SK-N-SH (cell line): Measurements from ENCODE around the gene SMIM36. TPM values are rescaled to one million over a fixed set of nuclear protein-coding genes. Genes with fewer than 3 reads are reported as not detected.
A peak's percentile ranks its signal among the peaks of the same experiment; 100 is the strongest.
"Not testable (repeated sequence)": the region's sequence is repeated elsewhere in the genome, so short reads cannot be mapped to it uniquely, and the experiment has no call there.

Experiments
- CTCF ChIA-PET: fragments of 300-600, 350-600 bp; formaldehyde crosslinking; extraction: SDS; loops from one replicate; lab custom pipeline; 2021; lab: Yijun Ruan, JAX
- POLR2A ChIA-PET: fragments of 350-600 bp; sonication (Branson Sonifier 250); formaldehyde crosslinking; extraction: SDS; loops from one replicate; lab custom pipeline; 2020; ENCODE audit warnings: antibody characterized with exemption, inconsistent platforms; lab: Yijun Ruan, JAX
- DNase-seq: peaks from one replicate; pipeline ENCODE4 v3.0.0; 2012
- H2AFZ ChIP-seq: fragments of 200-600 bp; sonication (generic); 2 replicates; pipeline ENCODE4 v1.8.1; 2016; ENCODE audit warnings: antibody characterized with exemption, mild to moderate bottlenecking, low read depth
- H3F3A ChIP-seq: fragments of 200-600 bp; sonication (generic); replicated peaks from 2 replicates; pipeline ENCODE3; 2016; ENCODE audit warnings: antibody characterized with exemption, mild to moderate bottlenecking; ENCODE audit not compliant: insufficient read depth
- H3K27ac ChIP-seq, 2 experiments: fragments of 200-500 bp in 1 of 2; fragments of 200-600 bp in 1 of 2; sonication (Bioruptor generic) in 1 of 2; sonication (generic), shearing (Covaris generic) in 1 of 2; 2 replicates each; pipeline versions ENCODE4 v1.5.1 to v1.6.1; 2014 to 2016; ENCODE audit warnings: low read depth in 2 of 2, inconsistent platforms in 1 of 2, low read length in 1 of 2, mild to moderate bottlenecking in 1 of 2, mixed read lengths in 1 of 2
- H3K27me3 ChIP-seq: fragments of 200-600 bp; sonication (generic), shearing (Covaris generic); 2 replicates; pipeline ENCODE4 v1.6.1; 2016; ENCODE audit warnings: mixed run types; ENCODE audit not compliant: insufficient read depth
- H3K36me3 ChIP-seq, 2 experiments: fragments of 200-500 bp in 1 of 2; fragments of 200-600 bp in 1 of 2; sonication (Bioruptor generic) in 1 of 2; sonication (generic) in 1 of 2; replicated peaks in 1 of 2; 2 replicates each; pipeline versions ENCODE3 to v1.5.1; 2014 to 2016; ENCODE audit warnings: low read length in 1 of 2, mild to moderate bottlenecking in 1 of 2; ENCODE audit not compliant: insufficient read depth in 2 of 2, control insufficient read depth in 1 of 2
- H3K4me1 ChIP-seq, 2 experiments: fragments of 200-500 bp in 1 of 2; fragments of 200-600 bp in 1 of 2; sonication (Bioruptor generic) in 1 of 2; sonication (generic), shearing (Covaris generic) in 1 of 2; 2 replicates each; pipeline versions ENCODE4 v1.5.1 to v1.6.1; 2014 to 2016; ENCODE audit warnings: low read depth in 1 of 2, low read length in 1 of 2, mixed run types in 1 of 2; ENCODE audit not compliant: insufficient read depth in 2 of 2, control insufficient read depth in 1 of 2
- H3K4me2 ChIP-seq: fragments of 200-600 bp; sonication (generic), shearing (Covaris generic); 2 replicates; pipeline ENCODE4 v1.6.1; 2017; ENCODE audit warnings: mixed run types
- H3K4me3 ChIP-seq, 2 experiments: fragments of 200-500 bp in 1 of 2; fragments of 200-600 bp in 1 of 2; sonication (Bioruptor generic) in 1 of 2; sonication (generic), shearing (Covaris generic) in 1 of 2; 2 replicates each; pipeline versions ENCODE4 v1.5.1 to v1.8.1; 2014 to 2016; ENCODE audit warnings: low read depth in 2 of 2, inconsistent platforms in 1 of 2, low read length in 1 of 2, mild to moderate bottlenecking in 1 of 2, mixed read lengths in 1 of 2, moderate library complexity in 1 of 2
- H3K79me2 ChIP-seq: fragments of 200-600 bp; sonication (generic); 2 replicates; pipeline ENCODE4 v1.8.1; 2017; ENCODE audit warnings: mild to moderate bottlenecking; ENCODE audit not compliant: insufficient read depth
- H3K9ac ChIP-seq: fragments of 200-600 bp; sonication (generic); 2 replicates; pipeline ENCODE4 v1.6.1; 2017; ENCODE audit warnings: mixed run types
- H3K9me2 ChIP-seq: fragments of 200-600 bp; sonication (generic); 2 replicates; pipeline ENCODE4 v1.6.1; 2017; ENCODE audit warnings: mixed run types
- H3K9me3 ChIP-seq: fragments of 200-600 bp; sonication (generic); 2 replicates; pipeline ENCODE4 v1.6.1; 2017; ENCODE audit warnings: mixed run types, mild to moderate bottlenecking, moderate library complexity
- H4K20me1 ChIP-seq: fragments of 200-600 bp; sonication (generic); 2 replicates; pipeline ENCODE4 v1.6.1; 2017; ENCODE audit warnings: mild to moderate bottlenecking, mixed run types; ENCODE audit not compliant: insufficient read depth
- CHD2 ChIP-seq: fragments of 150-350 bp; IDR thresholded peaks from 2 replicates; pipeline ENCODE4 v1.6.1; 2018; ENCODE audit warnings: low read length; ENCODE audit not compliant: partially characterized antibody
- EZH2phosphoT487 ChIP-seq: fragments of 200-600 bp; sonication (generic); IDR thresholded peaks from 2 replicates; pipeline ENCODE4 v1.6.1; 2017; ENCODE audit warnings: low read depth, mixed run types, mild to moderate bottlenecking, antibody characterized with exemption, moderate library complexity, borderline replicate concordance
- FOXJ3 ChIP-seq: sonication (generic); formaldehyde crosslinking; IDR thresholded peaks from 2 replicates; pipeline ENCODE4 v1.5.1; 2020; ENCODE audit warnings: mild to moderate bottlenecking, missing genetic modification reagents
- FOXM1 ChIP-seq: IDR thresholded peaks from 2 replicates; pipeline ENCODE4 v1.4.0; 2012; ENCODE audit warnings: low read depth, mild to moderate bottlenecking
- NFIC ChIP-seq: IDR thresholded peaks from 2 replicates; pipeline ENCODE4 v1.4.0; 2012; ENCODE audit warnings: borderline replicate concordance
- POLR2AphosphoS5 ChIP-seq: IDR thresholded peaks from 2 replicates; pipeline ENCODE4 v1.6.1; 2012; ENCODE audit warnings: low read depth, low read length
- RCOR1 ChIP-seq: fragments of 150-350 bp; IDR thresholded peaks from 2 replicates; pipeline ENCODE4 v1.6.1; 2017; ENCODE audit warnings: antibody characterized with exemption, low read length
- SIN3A ChIP-seq: IDR thresholded peaks from 2 replicates; pipeline ENCODE4 v1.6.1; 2012; ENCODE audit warnings: low read depth, mild to moderate bottlenecking, low read length, moderate library complexity, borderline replicate concordance
- SMC3 ChIP-seq: IDR thresholded peaks from 2 replicates; pipeline ENCODE4 v1.6.1; 2012; ENCODE audit warnings: low read depth, low read length, improper control_type of control experiment
- TCF12 ChIP-seq: IDR thresholded peaks from 2 replicates; pipeline ENCODE4 v1.4.0; 2012
- YY1 ChIP-seq: IDR thresholded peaks from 2 replicates; pipeline ENCODE4 v1.4.0; 2012; ENCODE audit warnings: low read depth, mild to moderate bottlenecking
- WGBS: methylation state at CpG from one replicate; pipeline ENCODE4 v1.1.6; 2017; ENCODE audit warnings: low lambda C conversion rate; 5-methylcytosine and 5-hydroxymethylcytosine counted together
- polyA plus RNA-seq, 3 experiments: library from polyadenylated mRNA; depleted of rRNA; stranded (reverse); fragments of >200 nt; gene quantifications; 2 replicates each; pipeline ENCODE4 v1.2.3, GENCODE V29; 2012
- TF ChIP-seq, protein P1 (sequence below): fragments of 150-350 bp; IDR thresholded peaks from 2 replicates; pipeline ENCODE4 v1.6.1; 2017; ENCODE audit warnings: antibody characterized with exemption, low read length, low read depth, borderline replicate concordance
- TF ChIP-seq, protein P2 (sequence below): IDR thresholded peaks from 2 replicates; pipeline ENCODE4 v1.4.0; 2012; ENCODE audit warnings: low read depth
- TF ChIP-seq, protein P3 (sequence below): fragments of 150-350 bp; IDR thresholded peaks from 2 replicates; pipeline ENCODE4 v1.6.1; 2016; ENCODE audit warnings: mild to moderate bottlenecking, low read depth, low read length
- TF ChIP-seq, protein P4 (sequence below): IDR thresholded peaks from 2 replicates; pipeline ENCODE4; 2012

SMIM36 gene
- polyA plus RNA-seq, 1 of the 3 experiments (the other 2 are of a cell fraction), result not detected

DNA sequence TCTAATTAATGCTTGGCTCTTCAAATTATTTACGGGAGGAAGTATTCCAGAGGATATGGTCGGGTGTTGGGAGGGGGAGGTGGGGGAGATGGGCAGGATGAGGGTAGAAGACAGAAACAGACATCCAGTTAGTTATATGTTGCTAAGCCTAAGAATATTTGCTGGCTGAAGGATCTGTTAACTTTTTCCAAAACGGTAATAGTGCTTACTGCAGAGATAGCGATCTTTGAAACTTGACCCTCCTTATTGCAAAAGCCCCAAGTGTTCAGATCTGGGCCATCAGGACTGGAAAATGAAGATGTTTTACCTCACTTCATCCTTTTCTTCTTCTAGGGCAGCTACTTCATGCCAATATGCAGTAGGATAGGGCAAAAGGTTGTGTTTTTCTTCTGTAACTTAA lies 62.6 kb downstream of the SMIM36 start (continued):
- TF ChIP-seq SMC3 (no peak), TCF12 (peak; percentile 86), CHD2 (no peak), FOXM1 (no peak), EZH2phosphoT487 (no peak), NFIC (peak; percentile 56), FOXJ3 (CRISPR knock-in tag) (no peak), YY1 (0 out of 2 replicates have a peak, but pooled peaks have one; percentile 16), POLR2AphosphoS5 (peak; percentile 17; the same call in 1 of the 2 replicates)
- TF ChIP-seq, protein P1, sequence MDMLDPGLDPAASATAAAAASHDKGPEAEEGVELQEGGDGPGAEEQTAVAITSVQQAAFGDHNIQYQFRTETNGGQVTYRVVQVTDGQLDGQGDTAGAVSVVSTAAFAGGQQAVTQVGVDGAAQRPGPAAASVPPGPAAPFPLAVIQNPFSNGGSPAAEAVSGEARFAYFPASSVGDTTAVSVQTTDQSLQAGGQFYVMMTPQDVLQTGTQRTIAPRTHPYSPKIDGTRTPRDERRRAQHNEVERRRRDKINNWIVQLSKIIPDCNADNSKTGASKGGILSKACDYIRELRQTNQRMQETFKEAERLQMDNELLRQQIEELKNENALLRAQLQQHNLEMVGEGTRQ, result no peak
- TF ChIP-seq, protein P2, sequence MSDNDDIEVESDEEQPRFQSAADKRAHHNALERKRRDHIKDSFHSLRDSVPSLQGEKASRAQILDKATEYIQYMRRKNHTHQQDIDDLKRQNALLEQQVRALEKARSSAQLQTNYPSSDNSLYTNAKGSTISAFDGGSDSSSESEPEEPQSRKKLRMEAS, result 0 out of 2 replicates have a peak, but pooled peaks have one; percentile 25
- TF ChIP-seq, protein P3, sequence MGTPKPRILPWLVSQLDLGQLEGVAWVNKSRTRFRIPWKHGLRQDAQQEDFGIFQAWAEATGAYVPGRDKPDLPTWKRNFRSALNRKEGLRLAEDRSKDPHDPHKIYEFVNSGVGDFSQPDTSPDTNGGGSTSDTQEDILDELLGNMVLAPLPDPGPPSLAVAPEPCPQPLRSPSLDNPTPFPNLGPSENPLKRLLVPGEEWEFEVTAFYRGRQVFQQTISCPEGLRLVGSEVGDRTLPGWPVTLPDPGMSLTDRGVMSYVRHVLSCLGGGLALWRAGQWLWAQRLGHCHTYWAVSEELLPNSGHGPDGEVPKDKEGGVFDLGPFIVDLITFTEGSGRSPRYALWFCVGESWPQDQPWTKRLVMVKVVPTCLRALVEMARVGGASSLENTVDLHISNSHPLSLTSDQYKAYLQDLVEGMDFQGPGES, result no peak
- TF ChIP-seq, protein P4, sequence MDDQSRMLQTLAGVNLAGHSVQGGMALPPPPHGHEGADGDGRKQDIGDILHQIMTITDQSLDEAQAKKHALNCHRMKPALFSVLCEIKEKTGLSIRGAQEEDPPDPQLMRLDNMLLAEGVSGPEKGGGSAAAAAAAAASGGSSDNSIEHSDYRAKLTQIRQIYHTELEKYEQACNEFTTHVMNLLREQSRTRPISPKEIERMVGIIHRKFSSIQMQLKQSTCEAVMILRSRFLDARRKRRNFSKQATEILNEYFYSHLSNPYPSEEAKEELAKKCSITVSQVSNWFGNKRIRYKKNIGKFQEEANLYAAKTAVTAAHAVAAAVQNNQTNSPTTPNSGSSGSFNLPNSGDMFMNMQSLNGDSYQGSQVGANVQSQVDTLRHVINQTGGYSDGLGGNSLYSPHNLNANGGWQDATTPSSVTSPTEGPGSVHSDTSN, result peak; percentile 48; the same call in 1 of the 2 replicates

DNA sequence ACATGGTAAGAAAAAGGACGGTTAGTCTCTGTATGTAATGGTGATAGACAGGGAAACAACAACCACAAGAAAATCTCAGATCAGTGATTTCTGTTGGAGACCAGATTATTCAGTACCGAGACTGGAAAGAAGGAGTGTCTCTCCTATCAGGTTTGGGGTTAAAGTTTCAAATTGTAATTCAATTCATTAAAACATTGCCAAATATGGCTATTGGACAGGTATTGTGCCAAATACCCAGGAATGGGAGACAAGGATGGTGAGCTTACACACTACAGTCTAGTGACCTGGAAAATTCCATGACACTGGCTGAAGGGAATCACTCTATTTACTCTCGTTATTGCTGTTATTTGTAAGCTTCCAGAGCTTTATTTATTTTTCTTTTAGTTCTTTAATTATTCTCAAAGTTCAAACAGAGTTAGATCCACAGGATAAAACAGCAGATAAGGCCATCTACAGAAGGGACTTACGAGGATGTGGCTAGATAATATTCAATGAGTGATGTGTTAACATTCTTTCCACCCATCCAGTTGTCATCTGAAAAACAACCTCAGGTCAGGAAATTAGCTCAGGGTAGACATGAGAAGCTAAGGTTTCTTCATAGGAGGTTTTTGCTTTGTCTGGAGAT lies 64.6 kb downstream of the SMIM36 start:
- no peak overlapping the region for H3K9ac ChIP-seq
- no peaks in the 10 kb centered on the region for H3K9me3 ChIP-seq
- no peak overlapping the region for H3K4me2 ChIP-seq
- H3F3A ChIP-seq, result peaks cover 12% of the 10 kb centered on the region
- H3K4me1 ChIP-seq, result peaks cover 27 to 33% of the 10 kb centered on the region in 2 experiments; a peak in 2 of 4 replicates
- no peaks in the 10 kb centered on the region for H3K27me3 ChIP-seq
- 82% methylated on average over 4 of the region's 4 CpGs for WGBS
- ChIA-PET CTCF (interaction anchor here (0.6 to 1.2 kb wide), 3 partner anchors 14 to 272 kb away, joined by 3 to 4 read pairs (median 4); no protein-coding TSS in a partner anchor), POLR2A (no interaction called here)
- no peak overlapping the region for H2AFZ ChIP-seq
- H3K27ac ChIP-seq, result no peak overlapping the region
- DNase-seq, result no peak
- no peak for TF ChIP-seq SIN3A
- TF ChIP-seq RCOR1, result no peak
- no peaks in the 10 kb centered on the region for H3K9me2 ChIP-seq
- no peaks in the 10 kb centered on the region for H3K36me3 ChIP-seq
- no peaks in the 10 kb centered on the region for H3K79me2 ChIP-seq
- no peaks in the 10 kb centered on the region for H4K20me1 ChIP-seq
- no peak overlapping the region for H3K4me3 ChIP-seq

DNA sequence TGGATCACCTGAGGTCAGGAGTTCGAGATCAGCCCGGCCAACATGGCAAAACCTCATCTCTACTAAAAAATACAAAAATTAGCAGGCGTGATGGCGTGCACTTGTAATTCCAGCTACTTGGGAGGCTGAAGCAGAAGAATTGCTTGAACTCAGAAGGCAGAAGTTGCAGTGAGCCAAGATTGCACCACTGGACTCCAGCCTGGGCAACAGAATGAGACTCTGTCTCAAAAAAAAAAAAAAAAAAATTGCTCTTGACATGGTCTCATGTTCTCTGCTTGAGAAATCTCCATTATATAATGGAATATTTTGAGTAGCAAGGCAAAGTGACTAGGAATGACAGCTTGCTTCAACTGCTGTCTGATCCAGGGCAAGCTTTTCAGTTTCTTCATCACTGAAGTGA lies 65.2 kb downstream of the SMIM36 start:
- 93% methylated on average over 4 of the region's 4 CpGs for WGBS
- H3K9ac ChIP-seq, H4K20me1 ChIP-seq, CTCF ChIA-PET, DNase-seq, H3K27ac ChIP-seq, POLR2A ChIA-PET, H2AFZ ChIP-seq, H3K79me2 ChIP-seq, H3K36me3 ChIP-seq, H3K27me3 ChIP-seq, H3K4me2 ChIP-seq, H3F3A ChIP-seq, H3K4me3 ChIP-seq, H3K9me2 ChIP-seq, H3K9me3 ChIP-seq: not testable (repeated sequence)
- H3K4me1 ChIP-seq, result peaks cover 20 to 35% of the 10 kb centered on the region in 2 experiments; a peak in 2 of 4 replicates
